Common myeloid progenitor, CD34-positive (primary cell): ENCODE results near the gene GRK3.
"Not testable (repeated sequence)": the region's sequence is repeated elsewhere in the genome, so short reads cannot be mapped to it uniquely, and the experiment has no call there.

Experiments
- CTCF ChIA-PET: fragments of 350-600 bp; sonication (Branson Sonifier 250); formaldehyde crosslinking; loops from one replicate; lab custom pipeline; 2021; ENCODE audit warnings: antibody characterized with exemption; lab: Charles Lee
- POLR2A ChIA-PET: fragments of 350-600 bp; sonication (Branson Sonifier 250); formaldehyde crosslinking; loops from one replicate; lab custom pipeline; 2021; ENCODE audit warnings: antibody characterized with exemption; lab: Charles Lee
- DNase-seq, 3 donors: peaks; one replicate each; pipeline versions ENCODE4 v3.0.0 to v3.0.0-alpha.2; 2013
- H3K27ac ChIP-seq, 2 experiments: 1 replicate in 1 of 2; 2 replicates in 1 of 2; pipeline ENCODE4 v1.7.0; 2013; ENCODE audit warnings: inconsistent platforms in 2 of 2, low read length in 2 of 2, mild to moderate bottlenecking in 2 of 2, low read depth in 1 of 2, moderate library complexity in 1 of 2; ENCODE audit not compliant: severe bottlenecking in 2 of 2, insufficient read depth in 1 of 2, poor library complexity in 1 of 2
- H3K27me3 ChIP-seq, 5 experiments: replicated peaks in 2 of 5; 1 replicate in 3 of 5; 2 replicates in 2 of 5; pipeline versions ENCODE4 v1.6.1 to v1.7.0; 2013; ENCODE audit warnings: low read length in 4 of 5, mild to moderate bottlenecking in 2 of 5, moderate library complexity in 2 of 5, inconsistent platforms in 1 of 5; ENCODE audit not compliant: insufficient read depth in 5 of 5, control insufficient read depth in 4 of 5
- H3K36me3 ChIP-seq, 4 experiments: 1 replicate in 2 of 4; 2 replicates in 2 of 4; pipeline versions ENCODE4 v1.6.1 to v1.7.0; 2013; ENCODE audit warnings: low read length in 3 of 4, control low read depth in 1 of 4, mild to moderate bottlenecking in 1 of 4; ENCODE audit not compliant: control insufficient read depth in 4 of 4, insufficient read depth in 4 of 4
- H3K4me1 ChIP-seq, 4 experiments: 1 replicate in 3 of 4; 2 replicates in 1 of 4; pipeline versions ENCODE4 v1.6.1 to v1.7.1; 2013; ENCODE audit warnings: low read length in 3 of 4, mild to moderate bottlenecking in 3 of 4, control low read depth in 1 of 4, inconsistent platforms in 1 of 4, moderate library complexity in 1 of 4; ENCODE audit not compliant: control insufficient read depth in 4 of 4, insufficient read depth in 4 of 4; ENCODE audit errors: control extremely low read depth in 1 of 4
- H3K4me3 ChIP-seq, 7 experiments: 1 replicate in 4 of 7; 2 replicates in 3 of 7; pipeline versions ENCODE4 v1.5.1 to v1.7.0; 2013; ENCODE audit warnings: mild to moderate bottlenecking in 7 of 7, low read length in 6 of 7, moderate library complexity in 6 of 7, inconsistent platforms in 2 of 7, low read depth in 2 of 7, control low read depth in 1 of 7; ENCODE audit not compliant: insufficient read depth in 4 of 7, control insufficient read depth in 1 of 7; ENCODE audit errors: extremely low read depth in 1 of 7
- H3K9me3 ChIP-seq, 5 experiments: 1 replicate in 4 of 5; 2 replicates in 1 of 5; pipeline versions ENCODE4 v1.6.1 to v1.7.1; 2013; ENCODE audit warnings: low read length in 4 of 5, mild to moderate bottlenecking in 2 of 5, inconsistent platforms in 1 of 5, low read depth in 1 of 5, moderate library complexity in 1 of 5; ENCODE audit not compliant: control insufficient read depth in 4 of 5, insufficient read depth in 2 of 5; ENCODE audit errors: control extremely low read depth in 1 of 5
- WGBS: methylation state at CpG from one replicate; pipeline ENCODE4 v1.1.5; 2013; ENCODE audit not compliant: insufficient coverage; 5-methylcytosine and 5-hydroxymethylcytosine counted together

GRK3 gene

DNA sequence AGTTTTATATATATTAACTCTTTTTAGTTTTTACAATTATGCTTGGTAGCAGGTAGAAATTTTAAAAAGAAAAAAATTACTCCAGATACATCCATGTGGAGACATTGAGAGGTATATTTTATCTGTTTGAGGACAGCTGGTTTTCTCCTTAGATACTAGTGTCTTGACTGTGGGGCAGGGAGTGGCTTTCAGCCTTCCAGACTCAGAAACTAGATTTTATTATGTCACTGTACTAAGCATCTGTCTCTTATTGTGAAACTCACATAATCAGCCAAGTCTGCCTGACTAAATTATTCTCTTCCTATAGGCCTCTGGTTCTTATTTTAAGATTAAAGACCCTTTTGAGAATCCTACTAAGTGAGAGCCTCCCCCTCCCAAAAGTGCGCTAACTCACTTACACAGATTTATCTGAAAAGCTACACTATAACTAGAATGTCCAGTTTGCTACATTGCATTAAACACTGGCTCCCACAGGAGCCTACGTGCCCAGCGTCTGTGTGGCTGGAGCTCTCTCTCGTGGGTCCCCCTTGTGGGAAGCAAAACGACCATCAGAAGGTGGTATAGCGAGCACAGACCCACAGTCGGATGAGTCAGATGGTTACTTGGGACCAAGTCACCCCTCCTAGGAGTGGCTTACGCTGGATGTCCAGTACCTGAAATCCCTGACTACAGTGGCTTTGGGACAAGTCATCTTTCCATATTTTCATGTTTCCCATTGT lies 11.4 kb downstream of the GRK3 start:
- H3K9me3 ChIP-seq, CTCF ChIA-PET, H3K27ac ChIP-seq, H3K4me3 ChIP-seq, POLR2A ChIA-PET, H3K36me3 ChIP-seq, H3K4me1 ChIP-seq, H3K27me3 ChIP-seq, DNase-seq: not testable (repeated sequence)
- WGBS: 98% methylated on average over 6 of the region's 8 CpGs

DNA sequence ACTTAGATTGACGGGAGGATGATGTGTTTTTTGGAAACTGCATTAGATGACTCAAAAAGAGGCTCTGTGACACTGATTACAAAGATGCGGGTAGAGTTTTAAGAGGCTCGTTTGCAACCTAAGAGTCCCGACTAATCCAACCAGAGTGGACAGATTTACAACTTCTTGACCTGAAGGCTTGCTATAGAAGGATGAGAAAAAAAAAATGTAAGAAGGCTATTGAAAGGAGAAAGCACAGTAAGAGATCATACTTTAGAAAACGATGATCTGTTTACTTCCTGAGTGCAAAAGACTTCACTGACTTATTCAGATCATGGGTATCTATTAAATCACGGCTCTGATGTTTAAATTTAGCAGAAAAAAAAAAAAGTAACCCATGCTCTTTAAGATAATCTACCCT lies 17.0 kb downstream of the GRK3 start:
- no CpG with 5 or more reads among the region's 6 CpGs for WGBS
- H3K4me1 ChIP-seq, H3K27me3 ChIP-seq, H3K4me3 ChIP-seq, DNase-seq, H3K9me3 ChIP-seq, H3K27ac ChIP-seq, H3K36me3 ChIP-seq, POLR2A ChIA-PET, CTCF ChIA-PET: not testable (repeated sequence)

DNA sequence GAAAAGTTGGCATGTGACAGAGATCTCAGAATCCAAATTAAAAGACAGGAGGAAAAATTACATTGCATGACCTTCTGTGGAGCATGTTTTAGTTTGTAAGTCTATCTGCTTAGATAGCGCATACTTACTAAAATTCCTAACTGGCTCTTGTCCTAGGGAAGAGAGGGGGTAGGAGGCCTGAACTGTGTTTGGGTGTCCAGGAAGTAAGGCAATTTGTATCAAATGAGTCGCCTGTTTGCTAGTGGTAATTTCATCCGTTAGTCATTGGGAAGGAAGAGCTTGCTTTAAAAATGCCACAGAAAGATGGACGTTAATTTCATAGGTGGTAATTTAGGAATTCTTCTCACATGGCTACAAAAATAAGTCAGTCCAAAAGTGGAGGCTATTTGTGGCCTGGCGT lies 18.5 kb downstream of the GRK3 start:
- DNase-seq: peak in 1 of 3 donors; percentile 13
- H3K27me3 ChIP-seq: no peaks in the 10 kb centered on the region
- H3K4me3 ChIP-seq: no peak overlapping the region
- H3K27ac ChIP-seq: no peak overlapping the region
- H3K4me1 ChIP-seq: peaks cover 0 to 6% (median 0%) of the 10 kb centered on the region in 4 experiments
- peaks cover 0 to 2% (median 0%) of the 10 kb centered on the region in 5 experiments for H3K9me3 ChIP-seq
- POLR2A ChIA-PET: interaction anchor here (0.7 kb wide), 1 partner anchor 39 kb away, joined by 3 read pairs; no protein-coding TSS in a partner anchor
- CTCF ChIA-PET: no interaction called here
- H3K36me3 ChIP-seq: peaks cover 0 to 2% (median 0%) of the 10 kb centered on the region in 4 experiments
- 0% methylated on average over 2 of the region's 5 CpGs for WGBS

DNA sequence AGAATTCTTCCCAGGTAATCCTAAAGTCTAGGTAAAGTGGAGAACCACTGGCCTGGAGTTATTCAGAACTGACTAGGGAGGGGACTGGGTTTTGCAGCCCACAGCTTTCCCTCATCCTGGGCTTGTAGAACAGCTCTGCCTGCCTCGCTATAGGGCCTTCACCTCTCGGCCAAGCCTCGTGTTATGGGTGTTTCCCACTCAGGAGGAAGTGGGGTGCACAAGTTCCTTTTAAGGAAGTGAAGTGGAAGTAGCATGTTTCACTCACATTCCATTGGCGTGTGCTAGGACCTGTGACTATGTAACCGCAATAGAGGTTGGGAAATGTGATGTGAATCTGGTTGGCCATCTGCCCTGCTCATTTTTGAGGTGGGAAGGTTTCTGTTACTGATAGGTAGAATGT lies 20.5 kb downstream of the GRK3 start:
- H3K27ac ChIP-seq, H3K9me3 ChIP-seq, POLR2A ChIA-PET, H3K4me3 ChIP-seq, H3K4me1 ChIP-seq, H3K36me3 ChIP-seq, H3K27me3 ChIP-seq: not testable (repeated sequence)
- WGBS: 75% methylated on average over 4 of the region's 5 CpGs
- peak in 1 of 3 donors; percentile 31 for DNase-seq
- CTCF ChIA-PET: interaction anchor here (1.5 kb wide), 1 partner anchor 41 kb away, joined by 3 read pairs; no protein-coding TSS in a partner anchor

DNA sequence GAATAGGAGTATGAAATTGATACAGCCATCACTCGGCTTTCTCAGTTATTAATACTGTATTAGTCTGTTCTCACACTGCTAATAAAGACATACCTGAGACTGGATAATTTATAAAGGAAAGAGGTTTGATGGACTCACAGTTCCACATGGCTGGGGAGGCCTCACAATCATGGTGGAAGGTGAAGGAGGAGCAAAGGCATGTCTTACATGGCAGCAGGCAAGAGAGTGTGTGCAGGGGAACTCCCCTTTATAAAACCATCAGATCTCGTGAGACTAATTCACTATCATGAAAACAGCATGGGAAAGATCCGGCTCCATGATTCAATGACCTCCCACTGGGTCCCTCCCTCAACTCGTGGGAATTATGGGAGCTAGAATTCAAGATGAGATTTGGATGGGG lies 25.2 kb downstream of the GRK3 start:
- WGBS: 100% methylated on average over 2 of the region's 4 CpGs
- H3K4me3 ChIP-seq, H3K27ac ChIP-seq, POLR2A ChIA-PET, H3K27me3 ChIP-seq, DNase-seq, H3K4me1 ChIP-seq, H3K36me3 ChIP-seq, CTCF ChIA-PET: not testable (repeated sequence)
- peaks cover 0 to 26% (median 4%) of the 10 kb centered on the region in 5 experiments for H3K9me3 ChIP-seq

DNA sequence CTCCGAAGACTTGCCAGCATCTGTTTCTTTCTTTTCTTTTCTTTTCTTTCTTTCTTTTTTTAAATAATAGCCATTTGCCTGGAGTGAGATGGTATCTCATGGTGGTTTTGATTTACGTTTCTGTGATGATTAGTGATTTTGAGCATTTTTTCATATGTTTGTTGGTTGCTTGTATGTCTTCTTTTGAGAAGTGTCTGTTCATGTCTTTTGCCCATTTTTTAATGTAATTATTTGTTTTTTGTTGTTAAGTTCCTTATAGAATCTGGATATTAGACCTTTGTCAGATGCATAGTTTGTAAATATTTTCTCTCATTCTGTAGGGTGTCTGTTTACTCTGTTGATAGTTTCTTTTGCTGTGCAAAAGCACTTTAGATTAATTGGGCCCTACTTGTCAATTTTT lies 28.8 kb downstream of the GRK3 start:
- H3K9me3 ChIP-seq: peaks cover 0 to 29% (median 5%) of the 10 kb centered on the region in 5 experiments
- CTCF ChIA-PET: interaction anchor here (1.2 kb wide), 1 partner anchor 28 kb away, joined by 3 read pairs; no protein-coding TSS in a partner anchor
- H3K4me3 ChIP-seq, H3K36me3 ChIP-seq, H3K4me1 ChIP-seq, DNase-seq, POLR2A ChIA-PET, H3K27me3 ChIP-seq, H3K27ac ChIP-seq: not testable (repeated sequence)
- WGBS: 100% methylated on average over 1 of the region's 2 CpGs

DNA sequence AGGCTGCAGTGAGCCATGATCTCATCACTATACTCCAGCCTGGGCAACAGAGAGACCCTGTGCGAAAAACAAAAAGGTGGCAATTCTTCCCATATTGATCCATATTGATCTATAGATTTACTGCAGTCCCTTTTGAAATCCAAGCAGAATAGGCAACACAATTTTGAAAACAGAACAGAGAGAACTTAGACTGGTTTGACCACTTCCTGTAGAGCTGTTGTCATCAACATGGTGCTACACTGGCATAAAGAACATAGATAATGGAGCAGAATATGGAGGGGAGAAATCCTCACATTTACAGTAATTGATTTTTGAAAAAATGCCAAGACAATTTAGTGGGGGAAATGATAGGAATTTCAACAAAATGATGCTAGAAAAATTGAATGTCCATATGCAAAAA lies 34.1 kb downstream of the GRK3 start:
- Histone ChIP-seq H3K4me1 (peaks cover 0 to 6% (median 5%) of the 10 kb centered on the region in 4 experiments), H3K9me3 (peaks cover 0 to 11% (median 1%) of the 10 kb centered on the region in 5 experiments), H3K27me3 (no peaks in the 10 kb centered on the region), H3K4me3 (no peak overlapping the region), H3K36me3 (peaks cover 0 to 6% (median 4%) of the 10 kb centered on the region in 4 experiments), H3K27ac (no peak overlapping the region)
- 100% methylated on average over 1 of the region's 1 CpG for WGBS
- POLR2A ChIA-PET: no interaction called here
- CTCF ChIA-PET: no interaction called here
- DNase-seq: no peak
